Stimulated activated naive B cell treated with anti-CD40 and anti-IgM and Interleukin-4, amounts not matched to agents 10 μg/mL and 1 μg/mL and 100 μg/mL, for 72 hours (primary cell): ENCODE measurements around the gene CCNQ.
A peak's percentile ranks its signal among the peaks of the same experiment; 100 is the strongest.

Source experiments
- ATAC-seq, 2 donors: fragments of 150-1000 bp; cut with Tn5 transposase; replicated peaks; 2 replicates each; pipeline ENCODE4 v1.10.0; 2021; ENCODE audit warnings: moderate library complexity in 1 of 2
- DNase-seq: peaks from one replicate; pipeline ENCODE4 v3.0.0; 2021
- H3K27ac Mint-ChIP-seq: one replicate; pipeline ENCODE4 v1.8.0; 2022; ENCODE audit warnings: mild to moderate bottlenecking, mixed read lengths
- H3K27me3 Mint-ChIP-seq, 2 donors: one replicate each; pipeline ENCODE4 v1.8.0; 2022; ENCODE audit warnings: mixed read lengths in 2 of 2
- H3K36me3 Mint-ChIP-seq, 2 donors: one replicate each; pipeline ENCODE4 v1.8.0; 2022; ENCODE audit warnings: mixed read lengths in 2 of 2, mild to moderate bottlenecking in 1 of 2
- H3K4me1 Mint-ChIP-seq, 2 donors: one replicate each; pipeline ENCODE4 v1.8.0; 2022; ENCODE audit warnings: mixed read lengths in 2 of 2, mild to moderate bottlenecking in 1 of 2
- H3K4me3 Mint-ChIP-seq, 2 donors: one replicate each; pipeline ENCODE4 v1.8.0; 2022; ENCODE audit warnings: mild to moderate bottlenecking in 2 of 2, mixed read lengths in 2 of 2, moderate library complexity in 1 of 2
- H3K9me3 Mint-ChIP-seq, 2 donors: one replicate each; pipeline ENCODE4 v1.8.0; 2022; ENCODE audit warnings: mixed read lengths in 2 of 2, mild to moderate bottlenecking in 1 of 2

Gene CCNQ

DNA sequence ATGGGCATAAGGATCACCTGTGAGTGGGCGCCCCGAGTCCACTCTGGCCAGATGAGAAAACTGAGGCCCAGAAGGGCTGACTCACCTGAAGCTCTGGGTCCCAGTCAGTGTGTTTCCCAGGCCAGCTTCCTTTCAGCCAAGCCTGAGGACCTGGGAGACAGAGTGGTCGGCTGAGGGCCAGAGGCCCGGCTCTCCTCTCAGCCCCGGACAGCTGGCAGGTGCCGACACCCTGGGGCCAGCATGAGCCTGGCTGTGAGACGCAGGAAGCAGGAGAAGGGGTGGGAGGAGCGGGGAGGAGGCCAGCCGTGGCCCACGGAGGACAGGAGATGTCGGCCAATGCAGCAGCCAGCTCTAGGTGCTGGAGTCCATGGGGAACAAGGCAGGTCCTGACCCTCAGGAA is 52.6 kb downstream of the CCNQ start:
- no peak overlapping the region for H3K4me3 Mint-ChIP-seq
- no peaks in the 10 kb centered on the region for H3K4me1 Mint-ChIP-seq
- no peak overlapping the region for H3K27ac Mint-ChIP-seq
- H3K36me3 Mint-ChIP-seq: no peaks in the 10 kb centered on the region
- H3K27me3 Mint-ChIP-seq: peaks cover 11 to 17% of the 10 kb centered on the region in 2 donors
- DNase-seq (no peak), ATAC-seq (no peak)
- no peaks in the 10 kb centered on the region for H3K9me3 Mint-ChIP-seq

DNA sequence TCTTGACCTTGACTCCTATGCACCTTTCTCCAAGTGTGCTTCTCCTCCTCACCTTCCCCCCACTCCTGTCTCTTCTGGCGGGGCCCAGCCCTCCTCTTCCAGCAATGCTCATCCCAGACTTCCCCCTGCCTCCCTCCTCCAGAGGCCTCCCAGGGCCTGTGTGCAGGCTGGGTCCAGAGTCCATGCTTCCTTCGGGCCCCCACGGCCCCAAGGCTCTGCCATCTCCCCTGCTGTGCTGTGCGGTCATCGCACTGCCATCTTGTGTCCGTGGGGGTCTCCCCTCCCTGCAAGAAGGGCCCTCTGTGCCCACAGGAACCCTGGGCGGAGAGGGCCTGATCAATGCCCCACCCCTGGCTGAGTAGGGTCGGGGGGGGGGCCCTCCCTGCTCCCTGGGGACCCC is 54.2 kb downstream of the CCNQ start:
- DNase-seq: no peak
- no peak overlapping the region for H3K4me3 Mint-ChIP-seq
- ATAC-seq: no peak
- H3K27ac Mint-ChIP-seq: no peak overlapping the region
- H3K36me3 Mint-ChIP-seq: no peaks in the 10 kb centered on the region
- H3K27me3 Mint-ChIP-seq: peaks cover 21 to 25% of the 10 kb centered on the region in 2 donors
- no peaks in the 10 kb centered on the region for H3K4me1 Mint-ChIP-seq
- no peaks in the 10 kb centered on the region for H3K9me3 Mint-ChIP-seq

DNA sequence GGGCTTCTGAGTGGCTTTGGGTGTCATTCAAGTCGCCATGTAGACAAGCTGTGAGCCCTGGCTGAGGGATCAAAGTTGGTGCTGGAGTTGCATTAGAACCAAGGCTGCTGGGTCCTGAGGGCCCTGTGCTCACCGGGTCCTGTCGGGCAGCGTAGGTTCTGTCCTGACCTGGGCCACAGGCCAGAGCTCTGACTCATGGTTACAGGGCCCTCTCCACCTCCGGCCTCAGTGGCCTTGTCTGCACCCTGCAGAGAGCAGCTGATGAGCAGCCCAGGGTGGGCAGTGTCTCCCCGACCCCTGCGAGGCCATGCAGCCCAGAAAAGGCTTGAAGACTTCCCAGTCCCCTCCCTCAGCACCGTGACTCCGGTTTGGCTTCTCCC is 59.0 kb downstream of the CCNQ start:
- Mint-ChIP-seq H3K4me1 (no peaks in the 10 kb centered on the region), H3K27me3 (peaks cover 4 to 16% of the 10 kb centered on the region in 2 donors), H3K9me3 (no peaks in the 10 kb centered on the region), H3K27ac (no peak overlapping the region), H3K4me3 (no peak overlapping the region), H3K36me3 (no peaks in the 10 kb centered on the region)
- DNase-seq: no peak
- no peak for ATAC-seq

DNA sequence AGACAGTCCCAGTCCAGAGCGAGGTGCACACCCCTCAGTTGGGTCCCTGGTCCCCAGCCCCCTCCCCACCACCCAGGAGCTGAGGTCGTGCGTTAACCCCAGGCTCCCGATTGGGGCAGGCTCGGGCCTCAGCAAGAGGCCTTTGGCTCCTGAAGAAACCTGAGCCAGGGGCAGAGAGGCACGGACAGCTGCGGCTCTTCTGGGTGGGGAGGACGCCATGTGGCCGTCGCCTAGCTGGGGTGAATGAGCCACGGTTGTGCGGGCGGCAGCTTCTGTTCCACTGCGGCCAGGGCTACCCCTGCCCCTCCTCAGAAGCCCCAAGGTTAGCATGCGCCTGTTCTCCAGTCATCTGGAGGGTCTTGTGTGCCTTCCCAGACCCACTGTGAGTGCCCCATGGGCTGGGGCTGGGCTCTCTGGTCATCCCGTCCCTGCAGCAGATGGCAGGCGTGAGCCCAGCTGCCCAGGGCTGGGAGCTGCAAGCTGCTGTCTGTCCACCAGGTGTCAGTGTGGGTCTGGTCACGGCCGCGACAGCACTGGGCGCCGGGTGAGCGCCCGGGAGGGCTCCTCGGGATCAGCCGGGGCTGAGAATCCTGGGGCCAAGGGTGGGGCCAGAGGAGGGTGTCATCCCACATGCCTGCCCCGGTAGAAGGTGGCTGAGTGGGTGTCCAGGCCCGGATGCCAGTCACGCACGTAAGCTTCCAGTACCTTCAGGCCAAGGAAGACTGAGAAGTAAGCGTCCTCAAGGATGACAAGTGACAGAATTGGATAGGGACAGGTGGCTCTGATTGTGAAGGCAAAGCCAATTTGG is 59.6 kb downstream of the CCNQ start:
- Mint-ChIP-seq H3K36me3 (no peaks in the 10 kb centered on the region), H3K4me3 (no peak overlapping the region), H3K27ac (no peak overlapping the region), H3K9me3 (no peaks in the 10 kb centered on the region), H3K27me3 (peaks cover 4 to 16% of the 10 kb centered on the region in 2 donors), H3K4me1 (no peaks in the 10 kb centered on the region)
- DNase-seq: peak; percentile 51
- ATAC-seq: peak; percentile 86 to 87

DNA sequence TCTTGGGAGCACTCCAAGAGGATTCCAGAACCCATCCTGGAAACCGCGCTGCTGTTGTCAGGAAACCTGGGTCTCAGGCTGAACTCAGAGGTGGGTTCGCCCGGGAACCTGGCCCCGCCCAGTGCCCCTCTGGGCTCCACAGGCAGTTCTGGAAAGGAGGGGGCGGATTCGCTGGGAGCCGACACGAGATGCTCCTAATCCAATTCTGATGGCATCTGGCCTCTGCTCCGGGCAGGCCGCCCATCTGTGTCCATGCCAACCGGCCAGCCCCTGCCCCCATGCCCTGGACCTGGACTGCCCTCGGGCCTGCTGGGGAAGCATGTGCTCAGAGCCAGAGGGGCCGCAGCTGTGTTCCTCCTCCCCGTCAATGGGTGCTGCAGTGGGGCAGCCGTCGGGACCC is 60.5 kb downstream of the CCNQ start:
- Mint-ChIP-seq H3K36me3 (no peaks in the 10 kb centered on the region), H3K4me3 (no peak overlapping the region), H3K27ac (no peak overlapping the region), H3K9me3 (no peaks in the 10 kb centered on the region), H3K27me3 (peaks cover 5 to 16% of the 10 kb centered on the region in 2 donors), H3K4me1 (no peaks in the 10 kb centered on the region)
- DNase-seq (no peak), ATAC-seq (no peak)
